HCT116 (cell line): Measurements from ENCODE around the gene TMEM175. TPM values are rescaled to one million over a fixed set of nuclear protein-coding genes. Genes with fewer than 3 reads are reported as not detected.

Source experiments
- ATAC-seq: fragments of 200-7000 bp; cut with Tn5 transposase; 2 replicates; pipeline ENCODE4 v1.9.1; 2020; ENCODE audit warnings: mild to moderate bottlenecking, moderate library complexity
- BruUV-seq: library from RNA; stranded (reverse); fragments of 400-500 nt; replicated peaks from 2 replicates; lab custom pipeline; 2021; lab: Mats Ljungman, UMichigan
- CTCF ChIA-PET: fragments of 300-600 bp; sonication (Branson Sonifier 250); formaldehyde crosslinking; loops from one replicate; lab custom pipeline; 2021; ENCODE audit warnings: antibody characterized with exemption; lab: Charles Lee
- POLR2A ChIA-PET: fragments of 300-600, 350-600 bp; sonication (Branson Sonifier 250); formaldehyde crosslinking; loops from one replicate; lab custom pipeline; 2021; ENCODE audit warnings: antibody characterized with exemption; lab: Charles Lee
- RAD21 ChIA-PET, 2 experiments: fragments of 300-600 bp; sonication (Branson Sonifier 250); formaldehyde crosslinking; loops; one replicate each; lab custom pipeline; 2023; ENCODE audit warnings: low total read pairs in 2 of 2; ENCODE audit not compliant: uncharacterized antibody in 2 of 2, unreplicated experiment in 2 of 2, low non-redundant PET in 1 of 2; lab: Charles Lee
- DNase-seq: peaks from one replicate; pipeline ENCODE4 v3.0.0-alpha.2; 2010; ENCODE audit warnings: low read depth, low spot score
- H2AFZ ChIP-seq: fragments of 200-600 bp; shearing (Covaris generic), sonication (generic); 2 replicates; pipeline ENCODE4 v1.6.1; 2017; ENCODE audit warnings: low read depth, mixed run types, mixed read lengths, antibody characterized with exemption, low read length; ENCODE audit not compliant: poor library complexity, severe bottlenecking
- H3K27ac ChIP-seq: 2 replicates; pipeline ENCODE4 v1.5.1; 2012; ENCODE audit warnings: low read depth, low read length
- H3K27me3 ChIP-seq: fragments of 200-600 bp; sonication (generic); 2 replicates; pipeline ENCODE4 v1.6.1; 2016; ENCODE audit warnings: mixed run types, low read length, mixed read lengths; ENCODE audit not compliant: insufficient read depth
- H3K36me3 ChIP-seq, 2 experiments: fragments of 200-500 bp in 1 of 2; fragments of 200-600 bp in 1 of 2; sonication (Bioruptor generic) in 1 of 2; sonication (generic) in 1 of 2; 2 replicates each; pipeline versions ENCODE4 v1.5.1 to v1.6.1; 2014 to 2016; ENCODE audit warnings: low read length in 2 of 2, inconsistent platforms in 1 of 2, mixed read lengths in 1 of 2, mixed run types in 1 of 2; ENCODE audit not compliant: insufficient read depth in 2 of 2, control insufficient read depth in 1 of 2
- H3K4me1 ChIP-seq, 2 experiments: fragments of 200-600 bp in 1 of 2; sonication (generic) in 1 of 2; 2 replicates each; pipeline versions ENCODE4 v1.5.1 to v1.6.1; 2012 to 2017; ENCODE audit warnings: low read length in 2 of 2, inconsistent platforms in 1 of 2, mild to moderate bottlenecking in 1 of 2, mixed read lengths in 1 of 2, mixed run types in 1 of 2, moderate library complexity in 1 of 2; ENCODE audit not compliant: insufficient read depth in 2 of 2, control insufficient read depth in 1 of 2
- H3K4me2 ChIP-seq: fragments of 200-600 bp; sonication (generic); 2 replicates; pipeline ENCODE4 v1.6.1; 2017; ENCODE audit warnings: mixed run types, low read length, mixed read lengths
- H3K4me3 ChIP-seq, 2 experiments: fragments of 200-600 bp in 1 of 2; sonication (generic) in 1 of 2; replicated peaks in 1 of 2; 2 replicates each; pipeline ENCODE4 v1.5.1; 2011 to 2016; ENCODE audit warnings: low read length in 2 of 2, control low read depth in 1 of 2, low read depth in 1 of 2, mild to moderate bottlenecking in 1 of 2, mixed read lengths in 1 of 2, mixed run types in 1 of 2
- H3K79me2 ChIP-seq: fragments of 200-600 bp; sonication (generic); 2 replicates; pipeline ENCODE4 v1.6.1; 2017; ENCODE audit warnings: mild to moderate bottlenecking, mixed run types, low read length, moderate library complexity, mixed read lengths; ENCODE audit not compliant: insufficient read depth
- H3K9ac ChIP-seq: fragments of 200-600 bp; sonication (generic); 2 replicates; pipeline ENCODE4 v1.6.1; 2016; ENCODE audit warnings: low read length, mixed read lengths
- H3K9me2 ChIP-seq: fragments of 200-600 bp; sonication (generic), shearing (Covaris generic); 2 replicates; pipeline ENCODE4 v1.6.1; 2017; ENCODE audit warnings: mixed run types, mild to moderate bottlenecking, moderate library complexity; ENCODE audit not compliant: insufficient read depth
- H3K9me3 ChIP-seq, 2 experiments: fragments of 200-500 bp in 1 of 2; fragments of 200-600 bp in 1 of 2; sonication (Bioruptor generic) in 1 of 2; sonication (generic) in 1 of 2; 2 replicates each; pipeline ENCODE4 v1.6.1; 2014 to 2017; ENCODE audit warnings: low read length in 2 of 2, mixed read lengths in 2 of 2, inconsistent platforms in 1 of 2, low read depth in 1 of 2, mild to moderate bottlenecking in 1 of 2, mixed run types in 1 of 2, moderate library complexity in 1 of 2; ENCODE audit not compliant: control insufficient read depth in 1 of 2, insufficient read depth in 1 of 2
- H4K20me1 ChIP-seq: fragments of 200-600 bp; sonication (generic), shearing (Covaris generic); 2 replicates; pipeline ENCODE4 v1.6.1; 2017; ENCODE audit warnings: mixed run types, mild to moderate bottlenecking, moderate library complexity; ENCODE audit not compliant: insufficient read depth
- CEBPB ChIP-seq: IDR thresholded peaks from 2 replicates; pipeline ENCODE4 v1.6.1; 2012; ENCODE audit warnings: low read depth
- CTCF ChIP-seq, 3 experiments: fragments of 200-600 bp in 1 of 3; sonication (generic) in 1 of 3; IDR thresholded peaks in 2 of 3; conservative IDR thresholded peaks in 1 of 3; 2 replicates each; pipeline ENCODE4 v1.5.1; 2012 to 2017; ENCODE audit warnings: low read depth in 2 of 3, low read length in 2 of 3, antibody characterized with exemption in 1 of 3, borderline replicate concordance in 1 of 3, control low read depth in 1 of 3, mild to moderate bottlenecking in 1 of 3, mixed read lengths in 1 of 3, mixed run types in 1 of 3, moderate library complexity in 1 of 3; ENCODE audit not compliant: insufficient read depth in 1 of 3
- EGR1 ChIP-seq: IDR thresholded peaks from 2 replicates; pipeline ENCODE4 v1.6.1; 2012; ENCODE audit warnings: low read depth
- EZH2 ChIP-seq: fragments of 200-600 bp; sonication (generic); IDR thresholded peaks from 2 replicates; pipeline ENCODE4 v1.6.1; 2017; ENCODE audit warnings: antibody characterized with exemption, mixed run types
- FOSL1 ChIP-seq: IDR thresholded peaks from 2 replicates; pipeline ENCODE4 v1.6.1; 2012; ENCODE audit warnings: low read depth
- JUND ChIP-seq: IDR thresholded peaks from 2 replicates; pipeline ENCODE4 v1.6.1; 2012
- MAX ChIP-seq: IDR thresholded peaks from 2 replicates; pipeline ENCODE4 v1.6.1; 2012
- POLR2A ChIP-seq: IDR thresholded peaks from 2 replicates; pipeline ENCODE4 v1.7.0; 2011; ENCODE audit warnings: borderline replicate concordance; ENCODE audit not compliant: insufficient read depth, insufficient read length; ENCODE audit errors: extremely low read depth
- RAD21 ChIP-seq: IDR thresholded peaks from 2 replicates; pipeline ENCODE4 v1.6.1; 2012; ENCODE audit warnings: low read depth, mild to moderate bottlenecking
- REST ChIP-seq: IDR thresholded peaks from 2 replicates; pipeline ENCODE4 v1.6.1; 2012; ENCODE audit warnings: low read depth
- SIN3A ChIP-seq: IDR thresholded peaks from 2 replicates; pipeline ENCODE4 v1.6.1; 2012; ENCODE audit warnings: low read depth
- SP1 ChIP-seq: IDR thresholded peaks from 2 replicates; pipeline ENCODE4 v1.6.1; 2012; ENCODE audit warnings: low read depth
- TCF7L2 ChIP-seq: IDR thresholded peaks from 2 replicates; pipeline ENCODE4 v1.7.0; 2011; ENCODE audit warnings: borderline replicate concordance, inconsistent platforms; ENCODE audit not compliant: insufficient read depth, insufficient read length; ENCODE audit errors: extremely low read depth
- intact Hi-C: fragments of 100-400 bp; cut with micrococcal nuclease; formaldehyde crosslinking; loops from 2 replicates; pipeline ENCODE4 v1.10.0; 2022
- total RNA-seq: library from RNA; stranded (reverse); gene quantifications from one replicate; pipeline ENCODE4 v1.2.1, GENCODE V29; 2021; ENCODE audit not compliant: unreplicated experiment

The TMEM175 gene
- total RNA-seq, 1 experiment from 2014 or later: 17.5 TPM

GRCh38 chr4:970854-971520, 38.7 kb downstream of the TMEM175 start:
- H3K27ac ChIP-seq: no peak overlapping the region
- ATAC-seq: no peak
- H3K4me2 ChIP-seq: 0 out of 2 replicates have a peak overlapping the region, but pooled peaks have one; percentile 92
- no peaks in the 10 kb centered on the region for H3K9me2 ChIP-seq
- POLR2A ChIA-PET: no interaction called here
- DNase-seq: no peak
- H3K36me3 ChIP-seq: no peaks in the 10 kb centered on the region
- no peaks in the 10 kb centered on the region for H3K9me3 ChIP-seq
- H3K9ac ChIP-seq: no peak overlapping the region
- TF ChIP-seq JUND (no peak), TCF7L2 (no peak), CEBPB (no peak), FOSL1 (no peak)
- H3K4me3 ChIP-seq: no peak overlapping the region
- H4K20me1 ChIP-seq: no peaks in the 10 kb centered on the region
- TSS peak; percentile 34 for BruUV-seq
- H3K4me1 ChIP-seq: peaks cover 9 to 19% of the 10 kb centered on the region in 2 experiments; a peak in 3 of 4 replicates
- no peaks in the 10 kb centered on the region for H3K79me2 ChIP-seq
- no peaks in the 10 kb centered on the region for H3K27me3 ChIP-seq
- intact Hi-C loops: no loop called here
- CTCF ChIA-PET: no interaction called here
- no peak overlapping the region for H2AFZ ChIP-seq
- RAD21 ChIA-PET: no interaction called here

GRCh38 chr4:971666-972500, 39.6 kb downstream of the TMEM175 start:
- POLR2A ChIA-PET: no interaction called here
- no peaks in the 10 kb centered on the region for H3K9me2 ChIP-seq
- H3K4me2 ChIP-seq: peak overlapping the region; percentile 92
- H3K4me1 ChIP-seq: peaks cover 9 to 19% of the 10 kb centered on the region in 2 experiments; a peak in 3 of 4 replicates
- RAD21 ChIA-PET: no interaction called here
- no peak for ATAC-seq
- H3K4me3 ChIP-seq: peak overlapping the region; percentile 68 to 80
- H4K20me1 ChIP-seq: no peaks in the 10 kb centered on the region
- H3K79me2 ChIP-seq: no peaks in the 10 kb centered on the region
- no peaks in the 10 kb centered on the region for H3K27me3 ChIP-seq
- intact Hi-C loops: loop anchor here (2.0 kb wide), 1 partner anchor 15 kb away; the partner anchor contains the start of gene IDUA
- CTCF ChIA-PET: no interaction called here
- BruUV-seq: TSS peak; percentile 35
- H2AFZ ChIP-seq: no peak overlapping the region
- DNase-seq: no peak
- no peaks in the 10 kb centered on the region for H3K9me3 ChIP-seq
- H3K9ac ChIP-seq: peak overlapping the region; percentile 71
- peak overlapping the region; percentile 58; the same call in 1 of the 2 replicates for H3K27ac ChIP-seq
- H3K36me3 ChIP-seq: no peaks in the 10 kb centered on the region
- TF ChIP-seq MAX (no peak), FOSL1 (no peak), RAD21 (no peak), REST (no peak), CTCF (IDR thresholded peaks at IDR 0.05 in 2 of 3, conservative IDR thresholded peaks at IDR 0.05 in 1 of 3; ENCODE audit: borderline replicate concordance in 1 of 3, insufficient read depth in 1 of 3, low read depth in 2 of 3, low read length in 2 of 3) (no peak), TCF7L2 (no peak), SIN3A (no peak), SP1 (no peak), EGR1 (no peak), EZH2 (no peak), POLR2A (no peak)
